ENCODE data around the gene PRRT1. TPM values are rescaled to one million over a fixed set of nuclear protein-coding genes. Genes with fewer than 3 reads are reported as not detected.

Gene PRRT1
- total RNA-seq, 4 donors from 2014 or later = 0.49 to 0.81 (median 0.67) TPM; not detected in 1

DNA sequence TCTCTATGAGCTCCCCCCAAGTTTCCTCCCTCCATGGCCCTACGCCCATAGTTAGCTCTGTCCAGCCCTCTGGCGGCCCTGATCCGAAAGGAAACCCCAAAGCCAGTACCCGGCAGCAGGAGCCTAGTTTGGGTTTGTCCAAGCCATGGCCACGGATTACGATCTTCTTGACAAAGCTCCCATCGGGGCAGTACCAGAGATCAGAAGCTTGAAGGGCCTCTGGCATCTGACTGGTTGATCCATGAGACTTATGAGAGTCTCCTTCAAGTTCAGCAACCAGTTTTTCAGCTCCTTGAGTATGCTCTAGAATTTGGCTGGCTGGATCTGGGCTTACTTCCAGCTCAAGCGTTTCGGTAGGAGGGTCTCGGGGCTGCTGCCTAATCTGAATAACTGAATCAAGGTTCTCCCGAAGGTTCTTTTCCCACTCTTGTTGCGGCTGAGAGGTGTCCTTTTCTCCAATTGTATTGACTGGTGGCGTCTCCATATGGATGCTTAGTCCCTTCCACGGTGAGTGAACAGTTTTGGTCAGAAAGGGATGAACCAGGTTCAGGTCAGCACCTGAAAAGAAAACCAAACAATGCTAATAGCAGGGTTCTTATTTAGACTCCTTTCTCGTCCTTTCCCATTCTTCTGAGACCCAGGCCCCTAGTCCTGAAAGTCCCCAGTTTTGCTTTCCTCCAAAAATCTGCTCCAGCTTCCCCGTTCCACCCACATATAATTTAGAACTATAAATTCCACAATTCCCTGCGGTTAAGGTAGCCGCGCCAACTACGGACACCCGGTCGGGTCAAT, 22.2 kb downstream of the PRRT1 start:
- peak overlapping the region; percentile 87 to 93 (median 89) for H3K27ac ChIP-seq
- intact Hi-C loops (cut with DNase I) = no loop called here
- H3K36me3 ChIP-seq = peaks cover 5 to 18% of the 10 kb centered on the region in 2 donors
- H3K4me1 ChIP-seq = peaks cover 26% of the 10 kb centered on the region in 2 donors
- peak; percentile 71 to 80 for DNase-seq
- H3K27me3 ChIP-seq = no peaks in the 10 kb centered on the region
- H3K9me3 ChIP-seq = no peaks in the 10 kb centered on the region
- H3K4me3 ChIP-seq (replicated peaks in 1 of 3) = peak overlapping the region; percentile 20 to 62 (median 52)
- TF ChIP-seq, protein P1, sequence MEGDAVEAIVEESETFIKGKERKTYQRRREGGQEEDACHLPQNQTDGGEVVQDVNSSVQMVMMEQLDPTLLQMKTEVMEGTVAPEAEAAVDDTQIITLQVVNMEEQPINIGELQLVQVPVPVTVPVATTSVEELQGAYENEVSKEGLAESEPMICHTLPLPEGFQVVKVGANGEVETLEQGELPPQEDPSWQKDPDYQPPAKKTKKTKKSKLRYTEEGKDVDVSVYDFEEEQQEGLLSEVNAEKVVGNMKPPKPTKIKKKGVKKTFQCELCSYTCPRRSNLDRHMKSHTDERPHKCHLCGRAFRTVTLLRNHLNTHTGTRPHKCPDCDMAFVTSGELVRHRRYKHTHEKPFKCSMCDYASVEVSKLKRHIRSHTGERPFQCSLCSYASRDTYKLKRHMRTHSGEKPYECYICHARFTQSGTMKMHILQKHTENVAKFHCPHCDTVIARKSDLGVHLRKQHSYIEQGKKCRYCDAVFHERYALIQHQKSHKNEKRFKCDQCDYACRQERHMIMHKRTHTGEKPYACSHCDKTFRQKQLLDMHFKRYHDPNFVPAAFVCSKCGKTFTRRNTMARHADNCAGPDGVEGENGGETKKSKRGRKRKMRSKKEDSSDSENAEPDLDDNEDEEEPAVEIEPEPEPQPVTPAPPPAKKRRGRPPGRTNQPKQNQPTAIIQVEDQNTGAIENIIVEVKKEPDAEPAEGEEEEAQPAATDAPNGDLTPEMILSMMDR (IDR thresholded peaks at IDR 0.05) = no peak
- no peak for TF ChIP-seq POLR2A (IDR thresholded peaks at IDR 0.05)
- WGBS, 2 donors = 18 to 19% methylated on average over 20 to 22 of the region's 22 CpGs

DNA sequence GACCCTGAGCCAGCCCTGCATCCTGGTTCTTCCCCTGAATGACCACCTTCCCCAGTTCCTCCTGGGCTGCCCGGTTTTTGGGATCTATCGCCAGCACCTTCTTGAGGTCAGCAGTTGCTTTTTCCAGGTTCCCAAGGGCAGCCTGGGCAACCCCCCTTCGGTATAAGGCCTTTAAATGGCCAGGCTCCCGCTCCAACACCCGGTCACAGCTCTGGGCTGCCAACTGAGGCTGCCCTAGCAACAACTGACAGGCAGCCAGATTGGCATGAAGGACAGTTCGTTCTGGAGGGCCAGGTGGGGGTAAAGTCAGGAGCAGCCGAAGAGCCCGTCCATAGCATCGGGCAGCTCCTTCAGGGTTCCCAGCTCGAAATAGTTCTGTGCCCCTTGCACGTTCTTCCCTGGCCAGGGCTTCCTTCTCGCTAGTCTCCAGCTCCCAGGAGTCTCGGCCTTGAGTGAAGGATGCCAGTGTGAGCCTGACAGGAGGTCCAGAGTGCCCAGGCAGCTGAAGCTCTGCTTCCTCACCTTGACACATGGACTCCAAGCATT, 22.9 kb downstream of the PRRT1 start:
- Histone ChIP-seq H3K9me3 (no peaks in the 10 kb centered on the region), H3K4me1 (peaks cover 26% of the 10 kb centered on the region in 2 donors), H3K4me3 (replicated peaks in 1 of 3) (peak overlapping the region; percentile 20 to 62 (median 52)), H3K27me3 (no peaks in the 10 kb centered on the region), H3K36me3 (peaks cover 5 to 24% of the 10 kb centered on the region in 2 donors), H3K27ac (peak overlapping the region; percentile 87 to 93 (median 89))
- no peak for TF ChIP-seq POLR2A (IDR thresholded peaks at IDR 0.05)
- DNase-seq = no peak
- intact Hi-C loops (cut with DNase I) = no loop called here
- 73 to 76% methylated on average over 5 to 6 of the region's 13 CpGs for WGBS, 2 donors

DNA sequence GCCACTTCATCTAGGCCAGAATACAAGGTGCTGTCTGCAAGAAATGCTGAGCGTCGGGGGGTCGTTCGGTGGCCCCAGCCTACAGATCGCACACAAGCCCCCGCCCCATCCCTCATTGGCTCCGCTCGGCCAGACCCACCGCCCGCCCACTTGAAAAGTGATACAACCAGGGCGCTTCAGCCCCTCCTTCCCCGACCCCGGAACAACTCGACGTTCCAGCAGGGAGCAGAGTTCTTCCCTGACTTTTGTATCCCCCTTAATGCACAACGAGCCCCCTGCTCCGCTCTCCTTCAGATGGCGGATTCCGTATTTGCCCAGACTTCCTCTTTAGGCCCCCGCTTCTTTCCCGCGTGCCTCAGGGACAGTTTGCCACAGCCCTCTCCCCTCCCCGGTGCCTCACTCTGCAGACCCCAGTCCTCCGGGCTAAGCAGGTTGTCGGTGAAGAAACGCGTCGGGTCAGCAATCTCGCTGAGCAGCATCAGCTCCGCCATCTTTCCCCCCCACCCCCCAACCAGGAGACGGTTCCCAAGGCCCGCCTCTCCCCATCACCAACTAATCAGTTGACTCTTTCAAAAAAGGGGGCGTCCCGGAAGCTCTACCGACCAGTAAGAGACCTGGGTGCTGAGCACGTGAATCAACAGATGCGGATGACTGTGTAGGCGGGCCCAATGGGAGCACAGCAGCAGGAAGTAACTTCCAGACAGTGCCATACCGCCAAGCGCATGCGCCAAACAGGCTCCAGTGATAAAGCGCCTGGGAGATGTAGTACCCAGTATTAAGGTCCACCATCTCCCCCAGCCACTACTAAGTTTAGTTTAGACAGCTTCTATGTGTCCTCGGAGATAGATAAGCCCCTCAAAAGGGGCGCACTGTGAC, 23.8 kb downstream of the PRRT1 start, which contains the start of gene ATF6B:
Gene ATF6B (minus strand): TSS at position 530 of the 876 bp plus-strand sequence. CDS start 39 bp downstream, at position 491.
- Histone ChIP-seq H3K9me3 (no peaks in the 10 kb centered on the region), H3K27me3 (no peaks in the 10 kb centered on the region), H3K4me3 (replicated peaks in 1 of 3) (peak within 1 kb of the TSS; percentile 65 to 97 (median 97)), H3K4me1 (peaks cover 26% of the 10 kb centered on the region in 2 donors), H3K27ac (peak within 1 kb of the TSS; percentile 87 to 93 (median 89)), H3K36me3 (peaks cover 10 to 30% of the 10 kb centered on the region in 2 donors)
- TF ChIP-seq, protein P1 (IDR thresholded peaks at IDR 0.05) = no peak
- TF ChIP-seq POLR2A (IDR thresholded peaks at IDR 0.05) = peak in 1 of 2 donors; percentile 69
- intact Hi-C loops (cut with DNase I) = no loop called here
- DNase-seq = peak; percentile 100
- 0% methylated on average over 35 to 44 of the region's 44 CpGs for WGBS, 2 donors

DNA sequence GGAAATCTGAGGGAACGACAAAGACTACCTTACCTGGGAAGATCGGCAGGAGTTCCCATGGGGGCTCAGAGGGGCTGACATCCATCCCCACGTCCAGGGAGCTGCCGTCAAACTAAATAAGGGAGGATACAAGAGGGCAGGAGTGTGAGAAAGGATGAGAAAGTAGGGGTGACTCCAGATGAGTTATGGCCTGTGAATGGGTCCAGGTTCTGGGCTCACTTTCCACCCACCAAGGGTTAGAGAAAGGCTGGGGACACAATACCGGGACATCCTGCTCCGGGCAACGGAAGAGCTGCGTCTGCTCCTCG, 24.4 kb downstream of the PRRT1 start:
- Histone ChIP-seq H3K9me3 (no peaks in the 10 kb centered on the region), H3K4me3 (replicated peaks in 1 of 3) (peak overlapping the region; percentile 65 to 97 (median 97)), H3K4me1 (peaks cover 26% of the 10 kb centered on the region in 2 donors), H3K27ac (peak overlapping the region in 2 of 3 donors; percentile 63 to 75), H3K27me3 (no peaks in the 10 kb centered on the region), H3K36me3 (peaks cover 10 to 34% of the 10 kb centered on the region in 2 donors)
- WGBS, 2 donors = 5 to 9% methylated on average over 9 of the region's 9 CpGs
- no peak for DNase-seq
- intact Hi-C loops (cut with DNase I) = no loop called here
- TF ChIP-seq, protein P1 (IDR thresholded peaks at IDR 0.05) = no peak
- no peak for TF ChIP-seq POLR2A (IDR thresholded peaks at IDR 0.05)

DNA sequence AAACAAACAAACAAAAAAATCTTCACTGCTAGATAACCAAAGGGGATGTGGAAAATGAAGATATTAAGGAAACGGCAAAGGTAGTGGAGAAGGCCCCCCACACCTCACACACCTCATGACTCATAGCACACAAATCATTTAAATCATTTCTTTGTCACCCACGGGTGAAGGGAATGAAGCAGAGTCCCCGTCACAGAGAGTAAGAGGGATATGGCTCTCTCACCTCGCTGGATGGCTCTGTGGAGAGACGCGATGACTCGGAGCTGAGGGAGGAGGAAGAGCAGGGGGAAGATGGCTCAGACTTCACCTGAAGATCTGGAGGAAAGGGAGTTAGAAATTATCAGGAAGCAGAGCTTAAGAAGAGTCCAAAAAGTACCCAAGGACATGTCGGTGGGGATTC, 24.9 kb downstream of the PRRT1 start:
- Histone ChIP-seq H3K27ac (no peak overlapping the region), H3K27me3 (no peaks in the 10 kb centered on the region), H3K9me3 (no peaks in the 10 kb centered on the region), H3K4me3 (replicated peaks in 1 of 3) (no peak overlapping the region), H3K4me1 (peaks cover 26% of the 10 kb centered on the region in 2 donors), H3K36me3 (peaks cover 11 to 37% of the 10 kb centered on the region in 2 donors)
- intact Hi-C loops (cut with DNase I) = no loop called here
- DNase-seq = no peak
- 57 to 64% methylated on average over 8 of the region's 8 CpGs for WGBS, 2 donors
- no peak for TF ChIP-seq POLR2A (IDR thresholded peaks at IDR 0.05)
- TF ChIP-seq, protein P1 (IDR thresholded peaks at IDR 0.05) = no peak

Measured in thyroid gland (tissue), 4 donors.